ENCODE results near the gene RAPGEF4. TPM values are rescaled to one million over a fixed set of nuclear protein-coding genes. Genes with fewer than 3 reads are reported as not detected.

The RAPGEF4 gene
- total RNA-seq, 2 donors from 2014 or later: 0.19 to 0.65 TPM

- no peak overlapping the region for H3K27ac Mint-ChIP-seq
- DNase-seq (no peak), ATAC-seq (replicated peaks in 1 of 2) (no peak)
- H3K4me3 Mint-ChIP-seq: no peak overlapping the region
- no peaks in the 10 kb centered on the region for H3K36me3 Mint-ChIP-seq (ENCODE audit: insufficient read depth in 2 of 2)
- peaks cover 18% of the 10 kb centered on the region for H3K27me3 Mint-ChIP-seq (ENCODE audit: low read depth)
- no peaks in the 10 kb centered on the region for H3K9me3 Mint-ChIP-seq
- H3K4me1 Mint-ChIP-seq (ENCODE audit: low read depth): peaks cover 16% of the 10 kb centered on the region
Measured at GRCh38 chr2:173044686-173045085, 309.0 kb downstream of the RAPGEF4 start.

- no peak overlapping the region for H3K27ac Mint-ChIP-seq
- DNase-seq (no peak), ATAC-seq (replicated peaks in 1 of 2) (no peak)
- no peak overlapping the region for H3K4me3 Mint-ChIP-seq
- H3K4me1 Mint-ChIP-seq (ENCODE audit: low read depth): peaks cover 21% of the 10 kb centered on the region
- H3K27me3 Mint-ChIP-seq (ENCODE audit: low read depth): peaks cover 18% of the 10 kb centered on the region
- no peaks in the 10 kb centered on the region for H3K9me3 Mint-ChIP-seq
- no peaks in the 10 kb centered on the region for H3K36me3 Mint-ChIP-seq (ENCODE audit: insufficient read depth in 2 of 2)
Measured at GRCh38 chr2:173045181-173045580, 309.5 kb downstream of the RAPGEF4 start.

DNA sequence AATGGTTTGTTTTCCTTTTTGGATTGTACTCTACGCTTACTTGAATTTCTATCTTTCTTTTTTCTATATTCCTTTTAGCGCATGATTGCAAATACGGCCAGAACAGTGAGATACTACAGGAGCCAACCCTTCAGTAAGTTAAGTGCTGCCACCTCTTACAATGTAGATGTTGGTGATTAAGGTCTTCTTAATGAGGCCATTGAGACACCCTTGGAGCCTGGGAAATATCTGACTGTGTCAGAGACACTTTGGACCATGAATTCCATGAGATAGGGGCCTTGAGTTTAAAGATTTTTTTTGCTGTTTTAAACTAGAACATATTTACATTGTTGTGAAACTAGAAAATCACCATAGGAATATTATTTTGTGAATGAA, 312.9 kb downstream of the RAPGEF4 start:
- Mint-ChIP-seq H3K27me3 (ENCODE audit: low read depth) (peaks cover 38% of the 10 kb centered on the region), H3K4me1 (ENCODE audit: low read depth) (peaks cover 24% of the 10 kb centered on the region), H3K36me3 (ENCODE audit: insufficient read depth in 2 of 2) (no peaks in the 10 kb centered on the region), H3K27ac (no peak overlapping the region), H3K9me3 (no peaks in the 10 kb centered on the region), H3K4me3 (peak overlapping the region in 1 of 2 donors; percentile 11)
- DNase-seq (no peak), ATAC-seq (replicated peaks in 1 of 2) (no peak)

- Mint-ChIP-seq H3K9me3 (no peaks in the 10 kb centered on the region), H3K4me1 (ENCODE audit: low read depth) (peaks cover 24% of the 10 kb centered on the region), H3K27me3 (ENCODE audit: low read depth) (peaks cover 39% of the 10 kb centered on the region), H3K4me3 (peak overlapping the region; percentile 23 to 33), H3K27ac (peak overlapping the region; percentile 84), H3K36me3 (ENCODE audit: insufficient read depth in 2 of 2) (no peaks in the 10 kb centered on the region)
- ATAC-seq (replicated peaks in 1 of 2): peak; percentile 98
- DNase-seq: peak; percentile 68 to 77
Measured at GRCh38 chr2:173048897-173049661, 313.4 kb downstream of the RAPGEF4 start.

GRCh38 chr2:173049831-173050230, 314.2 kb downstream of the RAPGEF4 start:
- Mint-ChIP-seq H3K4me1 (ENCODE audit: low read depth) (peaks cover 24% of the 10 kb centered on the region), H3K9me3 (no peaks in the 10 kb centered on the region), H3K27me3 (ENCODE audit: low read depth) (peaks cover 46% of the 10 kb centered on the region), H3K4me3 (peak overlapping the region in 1 of 2 donors; percentile 23), H3K36me3 (ENCODE audit: insufficient read depth in 2 of 2) (no peaks in the 10 kb centered on the region), H3K27ac (peak overlapping the region; percentile 84)
- ATAC-seq (replicated peaks in 1 of 2): no peak
- DNase-seq: no peak

DNA sequence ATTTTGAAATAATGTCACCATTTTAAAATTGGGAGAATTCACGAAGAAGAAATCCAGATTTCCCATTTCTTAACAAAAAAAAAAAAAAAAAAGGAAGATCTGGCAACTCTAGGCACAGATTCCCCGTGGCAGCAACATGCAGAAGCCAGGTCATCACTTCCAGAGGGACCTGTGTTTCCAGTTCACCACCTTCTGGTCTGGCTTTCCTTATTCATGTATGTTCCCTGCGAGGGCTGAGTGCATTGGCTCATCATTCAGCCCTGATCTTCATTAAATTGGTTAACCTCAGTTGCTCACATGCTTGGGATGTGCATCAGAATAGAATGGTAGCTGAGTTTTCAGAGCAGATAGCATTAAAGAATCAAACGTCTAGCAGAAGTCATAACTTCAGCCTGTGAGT, 315.0 kb downstream of the RAPGEF4 start:
- H3K27ac Mint-ChIP-seq: no peak overlapping the region
- H3K4me1 Mint-ChIP-seq (ENCODE audit: low read depth): peaks cover 24% of the 10 kb centered on the region
- DNase-seq (no peak), ATAC-seq (replicated peaks in 1 of 2) (no peak)
- no peaks in the 10 kb centered on the region for H3K9me3 Mint-ChIP-seq
- no peaks in the 10 kb centered on the region for H3K36me3 Mint-ChIP-seq (ENCODE audit: insufficient read depth in 2 of 2)
- H3K27me3 Mint-ChIP-seq (ENCODE audit: low read depth): peaks cover 50% of the 10 kb centered on the region
- H3K4me3 Mint-ChIP-seq: no peak overlapping the region

- ATAC-seq (replicated peaks in 1 of 2): no peak
Measured at GRCh38 chr2:173051463-173052215, 316.0 kb downstream of the RAPGEF4 start.

GRCh38 chr2:173053043-173053699, 317.5 kb downstream of the RAPGEF4 start:
- Mint-ChIP-seq H3K36me3 (ENCODE audit: insufficient read depth in 2 of 2) (peaks cover 0 to 1% of the 10 kb centered on the region in 2 donors), H3K27me3 (ENCODE audit: low read depth) (peaks cover 63% of the 10 kb centered on the region), H3K4me3 (no peak overlapping the region), H3K9me3 (no peaks in the 10 kb centered on the region), H3K4me1 (ENCODE audit: low read depth) (peaks cover 23% of the 10 kb centered on the region), H3K27ac (no peak overlapping the region)
- DNase-seq (no peak), ATAC-seq (replicated peaks in 1 of 2) (no peak)

More at GRCh38 chr2:173051463-173052215, 316.0 kb downstream of the RAPGEF4 start:
- H3K4me1 Mint-ChIP-seq (ENCODE audit: low read depth): peaks cover 24% of the 10 kb centered on the region
- peaks cover 51% of the 10 kb centered on the region for H3K27me3 Mint-ChIP-seq (ENCODE audit: low read depth)
- no peaks in the 10 kb centered on the region for H3K9me3 Mint-ChIP-seq
- DNase-seq: no peak
- H3K27ac Mint-ChIP-seq: no peak overlapping the region
- no peak overlapping the region for H3K4me3 Mint-ChIP-seq
- no peaks in the 10 kb centered on the region for H3K36me3 Mint-ChIP-seq (ENCODE audit: insufficient read depth in 2 of 2)

- Mint-ChIP-seq H3K27ac (no peak overlapping the region), H3K27me3 (ENCODE audit: low read depth) (peaks cover 67% of the 10 kb centered on the region), H3K4me1 (ENCODE audit: low read depth) (peaks cover 10% of the 10 kb centered on the region), H3K4me3 (no peak overlapping the region), H3K9me3 (no peaks in the 10 kb centered on the region), H3K36me3 (ENCODE audit: insufficient read depth in 2 of 2) (peaks cover 0 to 1% of the 10 kb centered on the region in 2 donors)
- ATAC-seq (replicated peaks in 1 of 2) (no peak), DNase-seq (no peak)
Measured at GRCh38 chr2:173054466-173054865, 318.8 kb downstream of the RAPGEF4 start.

DNA sequence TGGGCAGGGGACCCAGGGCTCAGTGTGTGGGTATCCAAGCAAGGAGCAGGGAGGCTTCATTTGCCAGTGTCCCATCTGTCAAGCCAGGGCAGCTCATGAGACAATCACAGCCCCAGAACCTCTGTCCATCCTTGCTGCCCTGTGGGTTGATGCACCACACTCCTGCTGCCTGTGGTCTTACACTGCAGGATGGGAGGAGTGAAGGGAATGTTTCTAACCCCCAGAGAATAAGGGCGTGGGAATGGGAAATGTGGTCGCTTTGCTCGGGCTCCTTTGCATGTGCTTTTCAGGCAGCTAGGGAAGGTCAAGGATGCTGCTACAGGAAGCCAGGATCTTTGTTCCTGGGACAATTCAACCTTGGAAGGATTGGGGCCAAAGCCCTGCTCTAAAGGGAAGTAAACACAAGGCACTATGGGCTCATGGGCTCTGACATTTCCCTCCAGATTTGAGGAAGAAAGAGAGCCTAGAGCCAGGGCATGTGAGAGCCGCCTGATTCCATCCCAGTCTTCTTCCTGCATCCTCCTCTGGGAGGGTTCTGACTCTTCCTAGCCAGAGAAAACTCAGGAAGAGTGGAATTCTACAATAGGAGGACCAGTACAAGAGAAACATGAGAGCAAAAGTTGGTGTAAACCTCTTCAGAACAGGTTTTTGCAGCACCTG, 321.2 kb downstream of the RAPGEF4 start:
- DNase-seq (no peak), ATAC-seq (replicated peaks in 1 of 2) (no peak)
- Mint-ChIP-seq H3K36me3 (ENCODE audit: insufficient read depth in 2 of 2) (peaks cover 0 to 1% of the 10 kb centered on the region in 2 donors), H3K4me1 (ENCODE audit: low read depth) (no peaks in the 10 kb centered on the region), H3K9me3 (no peaks in the 10 kb centered on the region), H3K27me3 (ENCODE audit: low read depth) (peaks cover 59% of the 10 kb centered on the region), H3K27ac (no peak overlapping the region), H3K4me3 (no peak overlapping the region)

DNA sequence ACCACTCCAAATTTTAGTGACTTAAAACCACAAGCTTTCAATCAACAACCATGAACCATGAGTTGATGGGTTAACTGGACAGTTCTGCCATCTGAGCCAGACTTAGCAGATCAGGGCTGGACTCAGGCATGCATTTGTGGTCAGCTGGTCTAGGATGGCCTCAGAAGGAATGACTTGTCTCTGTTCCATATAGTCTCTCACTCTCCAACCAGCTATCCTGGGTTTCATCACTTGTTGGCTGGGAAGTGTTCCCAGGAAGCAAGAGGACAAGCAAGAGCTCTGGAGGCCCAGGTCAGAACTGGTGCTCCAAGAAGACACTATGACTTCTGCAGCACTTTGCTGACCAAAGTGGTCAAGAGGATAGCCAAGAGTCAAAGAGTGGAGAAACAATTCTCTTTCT, 322.5 kb downstream of the RAPGEF4 start:
- Mint-ChIP-seq H3K4me3 (no peak overlapping the region), H3K9me3 (no peaks in the 10 kb centered on the region), H3K27ac (no peak overlapping the region), H3K27me3 (ENCODE audit: low read depth) (peaks cover 53% of the 10 kb centered on the region), H3K4me1 (ENCODE audit: low read depth) (no peaks in the 10 kb centered on the region), H3K36me3 (ENCODE audit: insufficient read depth in 2 of 2) (peaks cover 0 to 1% of the 10 kb centered on the region in 2 donors)
- DNase-seq (no peak), ATAC-seq (replicated peaks in 1 of 2) (no peak)

- no peaks in the 10 kb centered on the region for H3K9me3 Mint-ChIP-seq
- no peaks in the 10 kb centered on the region for H3K4me1 Mint-ChIP-seq (ENCODE audit: low read depth)
Measured at GRCh38 chr2:173058673-173059072, 323.0 kb downstream of the RAPGEF4 start.

DNA sequence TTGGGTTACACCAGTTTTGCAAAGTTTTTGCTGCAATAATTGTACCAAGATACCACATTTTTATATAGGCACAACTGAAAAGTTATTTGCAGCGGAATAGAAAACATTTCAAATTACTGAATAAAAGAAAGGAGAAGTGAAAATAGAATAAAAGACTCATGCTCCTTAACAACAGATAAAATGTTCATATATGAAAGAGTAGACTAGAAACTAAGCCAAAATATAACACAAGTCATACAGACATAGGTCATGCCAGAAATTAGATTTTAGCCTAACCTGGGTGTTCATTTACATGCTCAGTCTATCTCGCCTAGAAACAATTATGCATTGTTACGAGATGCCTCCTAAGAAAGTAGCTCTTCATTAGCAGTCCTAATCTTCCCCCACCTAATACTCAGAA, 323.6 kb downstream of the RAPGEF4 start:
- H3K4me1 Mint-ChIP-seq (ENCODE audit: low read depth): no peaks in the 10 kb centered on the region
- no peak for DNase-seq
- ATAC-seq (replicated peaks in 1 of 2): no peak
- peaks cover 0 to 1% of the 10 kb centered on the region in 2 donors for H3K36me3 Mint-ChIP-seq (ENCODE audit: insufficient read depth in 2 of 2)
- no peaks in the 10 kb centered on the region for H3K9me3 Mint-ChIP-seq
- no peak overlapping the region for H3K4me3 Mint-ChIP-seq
- H3K27ac Mint-ChIP-seq: no peak overlapping the region
- peaks cover 48% of the 10 kb centered on the region for H3K27me3 Mint-ChIP-seq (ENCODE audit: low read depth)

More at GRCh38 chr2:173058673-173059072, 323.0 kb downstream of the RAPGEF4 start:
- Mint-ChIP-seq H3K27ac (no peak overlapping the region), H3K4me3 (no peak overlapping the region), H3K27me3 (ENCODE audit: low read depth) (peaks cover 51% of the 10 kb centered on the region), H3K36me3 (ENCODE audit: insufficient read depth in 2 of 2) (peaks cover 0 to 1% of the 10 kb centered on the region in 2 donors)
- no peak for DNase-seq
- ATAC-seq (replicated peaks in 1 of 2): no peak

Measured in activated T-cell treated with anti-CD3 and anti-CD28 coated beads, Interleukin-2, amount 50 U/mL, for 72 hours (primary cell).